HG03039 (cell line): ENCODE results near the gene CEP72.

ENCODE experiments used
- ATAC-seq: cut with Tn5 transposase; IDR thresholded peaks from one replicate; pipeline ENCODE4 v1.9.1; 2021; ENCODE audit warnings: mild to moderate bottlenecking, moderate library complexity; ENCODE audit not compliant: unreplicated experiment

Gene CEP72

GRCh38 chr5:634191-634590, 22.1 kb downstream of the CEP72 start:
- ATAC-seq = no peak

DNA sequence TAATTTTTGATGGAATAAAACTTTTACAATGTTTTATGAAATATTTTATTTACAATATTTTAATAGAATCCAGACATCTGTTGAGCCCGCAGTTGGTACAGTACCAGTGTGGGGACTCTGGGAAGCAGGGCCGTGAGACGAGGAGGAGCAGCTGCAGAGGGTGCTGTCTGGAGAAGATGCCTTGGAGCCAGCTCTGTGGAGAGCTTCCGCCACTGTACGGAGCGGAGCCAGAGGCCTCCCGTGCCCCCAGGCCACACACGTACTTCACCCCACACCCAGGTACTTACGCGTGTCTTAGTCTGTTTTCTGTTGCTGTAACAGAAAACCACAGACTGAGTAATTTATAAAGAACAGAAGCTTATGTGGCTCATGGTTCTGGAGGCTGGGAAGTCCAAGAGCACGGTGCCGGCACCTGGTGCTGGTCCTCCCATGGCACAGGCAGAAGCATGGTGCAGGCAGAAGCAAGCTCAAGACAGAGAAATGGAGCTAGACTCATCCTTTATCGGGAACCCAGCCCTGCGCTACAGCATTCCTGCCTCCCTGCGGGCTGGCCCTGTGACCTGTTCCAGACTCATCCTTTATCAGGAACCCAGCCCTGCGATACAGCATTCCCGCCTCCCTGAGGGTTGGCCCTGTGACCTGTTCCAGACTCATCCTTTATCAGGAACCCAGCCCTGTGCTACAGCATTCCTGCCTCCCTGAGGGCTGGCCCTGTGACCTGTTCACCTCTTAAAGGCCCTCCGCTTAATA, 23.3 kb downstream of the CEP72 start:
- no peak for ATAC-seq

- ATAC-seq = no peak
These were observed 24.8 kb downstream of the CEP72 start for GRCh38 chr5:636951-637350.

DNA sequence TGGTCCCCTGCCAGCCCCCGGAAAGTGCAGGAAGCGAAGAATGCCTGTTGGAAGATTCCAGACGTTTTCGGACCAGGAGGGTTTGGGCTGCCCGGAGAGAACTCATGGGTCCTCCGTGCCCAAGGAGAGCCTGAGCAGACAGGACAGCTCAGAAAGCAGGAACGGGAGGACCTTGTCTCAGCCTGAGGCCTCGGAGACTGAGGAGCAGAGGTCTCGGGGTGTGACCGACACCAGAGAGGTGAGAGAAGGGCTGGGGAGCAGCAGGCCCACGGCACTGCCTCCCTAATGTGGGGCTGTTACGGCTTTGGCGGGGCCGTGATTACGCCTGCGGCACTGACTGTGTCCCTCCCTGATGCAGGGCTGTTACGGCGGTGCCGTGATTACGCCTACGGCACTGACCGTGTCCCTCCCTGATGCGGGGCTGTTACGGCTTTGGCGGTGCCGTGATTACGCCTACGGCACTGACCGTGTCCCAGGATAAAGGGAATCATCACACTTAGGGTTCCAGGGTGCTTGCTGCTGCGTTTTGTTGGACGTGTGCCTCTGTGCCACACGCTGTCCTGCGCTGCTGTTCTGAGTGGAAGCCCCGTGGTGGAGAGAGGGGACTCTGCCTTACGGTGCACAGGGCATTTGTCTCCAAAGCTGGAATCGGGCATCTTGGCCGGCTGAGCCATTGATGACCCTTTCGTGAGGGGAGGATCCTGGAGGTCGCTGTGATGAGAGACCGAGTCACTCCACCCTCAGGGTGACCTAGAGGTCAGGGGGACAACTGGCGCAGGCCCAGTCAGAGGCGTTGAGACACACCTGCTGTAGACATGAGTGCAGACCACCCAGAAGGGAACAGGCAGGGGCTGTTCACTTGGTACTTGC, 25.7 kb downstream of the CEP72 start:
- ATAC-seq = no peak

DNA sequence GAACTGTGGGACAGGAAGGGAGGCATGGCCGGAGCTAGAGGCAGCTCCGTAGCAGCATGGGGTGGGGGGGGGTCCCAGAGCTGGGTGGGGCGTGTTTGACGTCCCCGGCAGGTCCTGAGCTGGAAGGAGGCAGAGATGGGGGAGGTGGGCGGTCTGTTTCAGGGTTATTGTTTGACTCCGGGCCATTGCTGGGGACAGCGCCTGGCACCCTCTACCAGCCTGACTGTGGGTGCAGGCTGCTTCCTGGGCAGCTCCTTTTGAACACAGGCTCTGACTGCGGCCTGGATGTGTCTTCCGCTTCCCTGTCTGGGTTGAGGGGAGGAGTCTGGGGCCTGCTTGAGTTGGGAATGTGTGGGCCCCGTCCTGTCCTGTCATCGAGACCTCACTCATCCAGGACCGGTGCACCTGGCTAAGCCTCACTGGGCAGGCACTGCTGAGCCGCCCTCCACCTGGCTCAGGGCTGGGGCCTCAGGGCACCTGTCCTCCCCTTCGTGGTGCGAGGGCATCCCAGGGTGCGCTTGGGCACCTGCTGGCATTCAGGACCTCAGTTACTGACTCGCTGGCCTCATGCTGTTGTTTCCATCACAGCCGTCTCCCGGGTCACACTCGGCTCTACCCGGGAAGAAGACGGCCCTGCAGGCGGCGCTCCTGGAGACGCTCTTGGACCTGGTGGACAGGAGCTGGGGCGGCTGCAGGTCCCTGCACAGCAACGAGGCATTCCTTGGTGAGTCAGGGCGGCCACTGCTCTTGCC, 26.5 kb downstream of the CEP72 start:
- ATAC-seq = no peak

DNA sequence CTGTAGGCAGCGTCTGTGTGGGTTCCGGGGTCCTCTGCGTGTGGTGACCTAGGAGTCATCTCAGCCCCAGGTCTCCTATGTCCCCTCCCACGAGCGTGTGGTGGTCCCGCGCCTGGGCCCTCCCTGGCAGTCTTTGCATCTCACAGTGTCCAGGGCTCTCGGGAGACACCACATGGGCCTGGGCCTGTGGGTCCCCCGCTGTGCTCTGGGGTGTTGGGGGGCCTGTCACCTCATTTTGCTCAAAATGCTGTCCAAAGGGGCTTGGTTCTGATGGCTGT, 27.1 kb downstream of the CEP72 start:
- no peak for ATAC-seq

DNA sequence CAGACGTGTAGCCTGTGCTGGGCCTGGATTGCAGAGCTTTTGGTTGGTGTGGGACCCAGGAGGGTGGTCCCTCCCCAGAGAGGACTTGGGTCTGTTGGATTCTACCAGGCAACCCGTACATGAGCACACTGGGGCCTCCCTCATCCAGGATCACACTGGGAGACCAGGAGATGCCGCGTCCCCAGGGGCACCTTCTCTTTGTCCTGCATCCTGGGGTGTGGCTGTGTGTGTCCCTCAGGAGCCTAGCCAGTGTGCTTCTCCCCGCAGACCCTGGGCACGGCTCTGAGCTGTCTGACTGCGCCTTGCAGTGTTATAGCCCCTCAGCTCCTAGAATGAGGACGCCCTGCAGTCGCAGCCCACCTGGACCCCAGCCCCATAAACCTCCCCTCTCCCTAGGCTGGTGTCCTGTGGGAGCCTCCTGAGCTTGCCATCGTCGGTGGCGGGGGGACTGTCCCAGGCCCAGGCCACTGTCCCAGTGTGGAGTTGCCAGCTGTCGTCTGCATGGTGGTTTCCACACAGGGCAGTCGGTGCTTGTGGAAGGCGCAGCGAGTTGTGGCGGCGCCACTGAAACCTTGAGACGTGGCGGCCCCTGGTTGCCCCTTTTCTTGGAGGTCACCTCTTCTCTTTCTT, 27.6 kb downstream of the CEP72 start:
- no peak for ATAC-seq

GRCh38 chr5:640461-641330, 28.6 kb downstream of the CEP72 start:
- no peak for ATAC-seq

GRCh38 chr5:641331-641765, 29.2 kb downstream of the CEP72 start:
- ATAC-seq = no peak

GRCh38 chr5:642481-642880, 30.3 kb downstream of the CEP72 start:
- no peak for ATAC-seq

- ATAC-seq = peak; percentile 26
These were observed 31.2 kb downstream of the CEP72 start for GRCh38 chr5:643351-643801.

- ATAC-seq = peak; percentile 50
These were observed 31.7 kb downstream of the CEP72 start for GRCh38 chr5:643811-644271.

GRCh38 chr5:644509-644908, 32.4 kb downstream of the CEP72 start:
- ATAC-seq = no peak

GRCh38 chr5:644971-645370, 32.8 kb downstream of the CEP72 start:
- no peak for ATAC-seq

- ATAC-seq = no peak
These were observed 33.3 kb downstream of the CEP72 start for GRCh38 chr5:645421-645820.

DNA sequence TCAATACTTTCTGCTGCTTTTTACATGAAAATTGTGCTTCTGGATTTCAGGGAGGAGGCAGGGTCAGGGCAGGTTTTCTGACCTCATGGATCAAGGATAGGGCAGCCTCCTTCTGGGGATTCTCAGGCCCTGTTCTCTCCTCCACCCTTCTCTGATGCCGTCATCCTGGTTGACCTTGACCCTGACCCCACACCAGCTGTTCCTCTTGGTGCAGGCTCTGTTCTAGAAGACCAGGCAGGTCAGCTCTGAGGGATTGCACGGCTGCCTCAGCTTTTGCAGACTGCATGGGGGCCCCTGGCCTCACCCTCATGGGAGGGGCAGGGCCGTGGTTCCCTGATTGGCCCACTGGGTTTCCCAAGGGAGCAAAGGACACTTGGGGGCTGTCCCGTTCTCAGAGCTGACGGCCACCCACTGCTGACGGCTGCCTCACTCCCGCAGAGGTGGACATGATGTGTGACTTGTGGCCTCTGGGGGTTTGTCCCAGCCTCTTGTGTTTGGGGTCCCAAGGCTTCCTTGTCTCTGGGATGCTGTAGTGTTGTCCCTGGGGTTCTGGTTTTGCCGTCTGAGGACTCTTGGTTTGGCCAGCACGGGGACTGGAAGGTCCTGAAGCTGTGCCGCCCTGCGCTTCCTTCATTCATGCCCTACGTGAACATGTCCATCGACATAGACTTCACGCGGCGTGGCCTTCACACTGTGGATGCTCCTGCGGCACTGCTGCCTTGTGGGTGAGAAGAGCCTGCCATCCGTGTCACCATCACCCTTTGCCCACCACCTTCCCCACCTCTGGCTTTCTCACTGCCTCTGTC, 34.5 kb downstream of the CEP72 start:
- no peak for ATAC-seq

GRCh38 chr5:647311-647710, 35.2 kb downstream of the CEP72 start:
- ATAC-seq = no peak

- no peak for ATAC-seq
These were observed 35.6 kb downstream of the CEP72 start for GRCh38 chr5:647727-648126.

DNA sequence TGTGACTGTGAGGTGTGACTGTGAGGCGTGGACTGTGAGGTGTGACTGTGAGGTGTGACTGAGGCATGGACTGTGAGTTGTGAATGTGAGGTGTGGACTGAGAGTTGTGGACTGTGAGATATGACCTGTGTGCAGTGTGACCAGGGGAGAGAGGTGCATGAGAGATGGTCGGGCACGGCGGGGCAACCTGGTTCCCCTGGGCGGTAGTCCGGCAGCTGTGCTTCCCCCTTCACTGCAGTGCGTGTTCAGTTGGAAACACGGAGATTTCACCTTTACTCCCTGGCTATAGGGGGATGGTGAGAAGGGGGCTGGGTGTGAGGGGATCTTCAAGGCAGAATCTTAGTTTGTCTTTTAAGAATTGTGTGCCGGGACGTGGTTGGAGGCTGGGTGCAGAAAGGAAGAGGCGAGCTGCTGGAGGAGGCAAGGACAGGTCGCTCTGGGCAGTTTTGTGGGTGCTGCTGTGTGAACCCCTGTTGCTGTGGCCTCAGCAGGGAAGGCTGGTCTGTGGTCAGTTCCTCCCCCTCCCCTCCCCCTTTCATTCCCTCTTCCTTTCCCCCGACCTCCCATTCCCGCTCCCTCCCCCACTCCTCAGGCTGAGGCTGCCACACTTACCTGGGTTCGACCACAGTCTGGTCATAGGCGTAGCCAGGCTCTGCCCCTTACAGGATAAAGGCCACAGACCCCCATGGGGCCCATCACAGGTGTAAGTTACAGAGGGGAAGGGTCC, 39.3 kb downstream of the CEP72 start:
- no peak for ATAC-seq
